CD4-positive, alpha-beta T cell (primary cell): ENCODE results near the gene DAZL. TPM values are rescaled to one million over a fixed set of nuclear protein-coding genes. Genes with fewer than 3 reads are reported as not detected.

ENCODE experiments used
- ATAC-seq: fragments of 200-7000 bp; cut with Tn5 transposase; one replicate; pipeline ENCODE4 v1.10.0; 2022; ENCODE audit warnings: mild to moderate bottlenecking; ENCODE audit not compliant: poor library complexity
- CTCF ChIA-PET: fragments of 350-600 bp; sonication (Branson Sonifier 250); formaldehyde crosslinking; loops from one replicate; lab custom pipeline; 2021; ENCODE audit warnings: antibody characterized with exemption, inconsistent platforms; lab: Charles Lee
- POLR2A ChIA-PET: fragments of 350-600 bp; sonication (Branson Sonifier 250); formaldehyde crosslinking; loops from one replicate; lab custom pipeline; 2021; ENCODE audit warnings: antibody characterized with exemption, inconsistent platforms; lab: Charles Lee
- DNase-seq, 14 experiments: peaks; one replicate each; pipeline ENCODE4 v3.0.0-alpha.2; 2013 to 2020; ENCODE audit warnings: mixed read lengths in 2 of 14
- H3K27ac ChIP-seq, 2 donors: one replicate each; pipeline versions ENCODE4 v1.5.1 to v1.7.0; 2013; ENCODE audit warnings: low read length in 2 of 2, low read depth in 1 of 2, mild to moderate bottlenecking in 1 of 2
- H3K27me3 ChIP-seq, 2 experiments: 1 replicate in 1 of 2; 2 replicates in 1 of 2; pipeline versions ENCODE4 v1.6.1 to v1.7.0; 2013; ENCODE audit warnings: low read length in 2 of 2, control low read depth in 1 of 2, mild to moderate bottlenecking in 1 of 2, moderate library complexity in 1 of 2; ENCODE audit not compliant: insufficient read depth in 2 of 2, control insufficient read depth in 1 of 2
- H3K36me3 ChIP-seq: one replicate; pipeline ENCODE4 v1.6.1; 2013; ENCODE audit warnings: low read length, control low read depth; ENCODE audit not compliant: insufficient read depth
- H3K4me1 ChIP-seq: one replicate; pipeline ENCODE4 v1.6.1; 2013; ENCODE audit warnings: low read length, control low read depth; ENCODE audit not compliant: insufficient read depth
- H3K4me3 ChIP-seq: one replicate; pipeline ENCODE4 v1.5.1; 2013; ENCODE audit warnings: mild to moderate bottlenecking, low read length, moderate library complexity
- H3K9me3 ChIP-seq, 2 experiments: 1 replicate in 1 of 2; 2 replicates in 1 of 2; pipeline versions ENCODE4 v1.6.1 to v1.7.0; 2013; ENCODE audit warnings: low read length in 2 of 2, mild to moderate bottlenecking in 2 of 2, control low read depth in 1 of 2, moderate library complexity in 1 of 2; ENCODE audit not compliant: control insufficient read depth in 1 of 2, insufficient read depth in 1 of 2
- H3K27ac Mint-ChIP-seq: one replicate; pipeline ENCODE4 v1.8.0; 2020; ENCODE audit warnings: mixed read lengths
- H3K27me3 Mint-ChIP-seq: one replicate; pipeline ENCODE4 v1.8.0; 2021; ENCODE audit warnings: mixed read lengths
- H3K36me3 Mint-ChIP-seq: one replicate; pipeline ENCODE4 v1.8.0; 2021; ENCODE audit warnings: low read depth, mixed read lengths
- H3K4me1 Mint-ChIP-seq: one replicate; pipeline ENCODE4 v1.8.0; 2021; ENCODE audit warnings: low read depth, mixed read lengths
- H3K4me3 Mint-ChIP-seq: one replicate; pipeline ENCODE4 v1.8.0; 2020; ENCODE audit warnings: mild to moderate bottlenecking, mixed read lengths
- H3K9me3 Mint-ChIP-seq: one replicate; pipeline ENCODE4 v1.8.0; 2020; ENCODE audit warnings: mixed read lengths
- intact Hi-C, 2 experiments: fragments of 100-400 bp; cut with DNase I in 1 of 2; cut with micrococcal nuclease in 1 of 2; formaldehyde crosslinking; loops; one replicate each; pipeline versions ENCODE4 v1.15.1 to v1.9.0; 2023 to 2025; cut with DNase I, micrococcal nuclease
- total RNA-seq, 174 experiments: library from RNA in 2 of 174; stranded (reverse) in 2 of 174; gene quantifications; one replicate each; pipeline ENCODE4 v1.2.3 and lab custom pipeline; 2021 to 2026
- TF ChIP-seq, protein P1 (sequence below): fragments of 200-600 bp; IDR thresholded peaks from one replicate; pipeline ENCODE4 v1.8.0; 2022; ENCODE audit warnings: antibody characterized with exemption, mild to moderate bottlenecking

Gene DAZL
- total RNA-seq, 2 experiments from 2014 or later = not detected

DNA sequence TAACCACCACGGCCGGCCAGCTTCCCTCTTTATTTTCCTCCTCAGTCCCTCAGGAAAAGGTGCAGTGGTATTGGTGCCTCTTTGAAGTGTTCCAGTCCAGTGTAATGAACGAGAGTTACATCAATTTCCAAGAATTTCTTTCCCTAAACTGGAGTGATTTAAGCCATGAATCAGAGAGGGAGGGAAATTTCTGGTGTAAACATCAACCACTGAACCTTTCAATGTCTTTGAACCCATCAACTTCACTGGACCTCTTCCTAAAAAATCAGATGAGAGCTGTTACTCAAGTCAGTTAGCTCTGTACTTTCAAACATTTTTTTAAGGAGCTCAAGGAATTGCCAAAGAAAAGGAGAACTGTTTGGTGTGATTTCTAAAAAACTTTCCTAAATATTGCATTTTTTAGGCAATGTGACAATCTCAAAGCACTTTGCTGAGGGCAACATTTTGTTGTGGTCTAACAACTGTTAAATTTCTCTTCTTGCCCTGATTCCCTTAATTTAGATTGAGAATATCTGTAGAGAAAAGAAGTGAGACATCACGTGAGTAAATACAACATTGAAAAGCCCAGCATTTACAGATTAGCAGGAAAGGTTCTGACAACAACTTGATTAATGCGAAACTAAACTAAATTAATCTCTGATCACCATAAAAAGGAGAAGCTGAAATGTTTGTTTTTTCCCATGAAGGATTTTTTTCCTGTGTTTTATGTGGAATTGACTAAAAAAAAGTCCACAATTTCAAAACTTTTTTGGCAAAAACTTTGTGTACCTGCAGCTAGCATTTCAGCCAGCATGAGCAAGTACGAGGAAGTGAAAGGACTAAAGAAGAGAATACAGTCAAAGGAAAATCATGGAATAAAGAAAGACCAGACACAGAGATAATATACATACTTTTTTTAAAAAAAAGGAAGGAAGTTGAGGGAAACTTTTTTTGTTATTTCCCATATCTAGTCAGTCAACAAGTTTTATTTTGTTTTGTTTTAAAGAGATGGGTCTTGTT lies 9.1 kb upstream of the DAZL start:
- no peak overlapping the region for H3K4me3 Mint-ChIP-seq
- no peak for ATAC-seq
- intact Hi-C loops = no loop called here
- ChIA-PET POLR2A (no interaction called here), CTCF (no interaction called here)
- no peaks in the 10 kb centered on the region for H3K4me1 Mint-ChIP-seq
- H3K27ac Mint-ChIP-seq = no peak overlapping the region
- peaks cover 20% of the 10 kb centered on the region for H3K9me3 Mint-ChIP-seq
- no peak overlapping the region for H3K4me3 ChIP-seq
- no peaks in the 10 kb centered on the region for H3K4me1 ChIP-seq
- H3K9me3 ChIP-seq = peaks cover 7% of the 10 kb centered on the region in 2 experiments
- H3K27me3 ChIP-seq = peaks cover 0 to 4% of the 10 kb centered on the region in 2 experiments
- no peak overlapping the region for H3K27ac ChIP-seq
- no peaks in the 10 kb centered on the region for H3K36me3 Mint-ChIP-seq
- DNase-seq = no peak
- no peaks in the 10 kb centered on the region for H3K27me3 Mint-ChIP-seq
- H3K36me3 ChIP-seq = no peaks in the 10 kb centered on the region
- TF ChIP-seq, protein P1, sequence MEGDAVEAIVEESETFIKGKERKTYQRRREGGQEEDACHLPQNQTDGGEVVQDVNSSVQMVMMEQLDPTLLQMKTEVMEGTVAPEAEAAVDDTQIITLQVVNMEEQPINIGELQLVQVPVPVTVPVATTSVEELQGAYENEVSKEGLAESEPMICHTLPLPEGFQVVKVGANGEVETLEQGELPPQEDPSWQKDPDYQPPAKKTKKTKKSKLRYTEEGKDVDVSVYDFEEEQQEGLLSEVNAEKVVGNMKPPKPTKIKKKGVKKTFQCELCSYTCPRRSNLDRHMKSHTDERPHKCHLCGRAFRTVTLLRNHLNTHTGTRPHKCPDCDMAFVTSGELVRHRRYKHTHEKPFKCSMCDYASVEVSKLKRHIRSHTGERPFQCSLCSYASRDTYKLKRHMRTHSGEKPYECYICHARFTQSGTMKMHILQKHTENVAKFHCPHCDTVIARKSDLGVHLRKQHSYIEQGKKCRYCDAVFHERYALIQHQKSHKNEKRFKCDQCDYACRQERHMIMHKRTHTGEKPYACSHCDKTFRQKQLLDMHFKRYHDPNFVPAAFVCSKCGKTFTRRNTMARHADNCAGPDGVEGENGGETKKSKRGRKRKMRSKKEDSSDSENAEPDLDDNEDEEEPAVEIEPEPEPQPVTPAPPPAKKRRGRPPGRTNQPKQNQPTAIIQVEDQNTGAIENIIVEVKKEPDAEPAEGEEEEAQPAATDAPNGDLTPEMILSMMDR = no peak

DNA sequence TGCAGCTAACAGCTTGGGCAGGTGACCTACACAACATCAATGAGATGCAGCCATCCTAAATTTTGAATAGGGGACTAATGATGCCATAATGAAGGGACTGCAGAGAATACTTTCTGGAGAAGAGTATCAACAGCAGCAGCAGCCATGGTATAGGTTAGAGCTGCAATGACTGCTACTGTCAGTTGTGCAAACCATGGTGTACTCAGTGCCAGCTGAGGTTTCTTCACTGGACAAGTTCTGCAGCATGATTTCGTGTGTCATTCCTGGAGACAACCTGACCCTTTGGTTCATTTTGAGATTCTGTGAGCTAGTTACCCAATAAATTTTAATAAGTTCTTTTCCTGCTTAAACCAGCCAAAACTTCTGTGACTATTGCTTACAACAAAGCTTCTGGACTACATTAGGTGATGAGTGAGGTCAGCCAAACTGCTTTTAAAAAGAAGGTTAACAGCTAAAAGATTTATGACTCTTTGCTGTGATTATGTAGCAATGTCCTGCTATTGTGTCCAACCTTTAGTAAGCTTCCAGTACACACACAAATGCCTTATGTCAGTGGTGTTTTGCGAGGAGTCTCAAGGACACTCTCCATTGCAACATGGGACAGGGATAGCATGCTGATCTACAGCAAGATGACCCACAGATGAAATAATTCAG lies 4.8 kb upstream of the DAZL start:
- no peak for DNase-seq
- intact Hi-C loops = loop anchor here in 1 of 2 experiments (10.0 kb wide), 2 partner anchors 215 to 425 kb away; no protein-coding TSS in a partner anchor

DNA sequence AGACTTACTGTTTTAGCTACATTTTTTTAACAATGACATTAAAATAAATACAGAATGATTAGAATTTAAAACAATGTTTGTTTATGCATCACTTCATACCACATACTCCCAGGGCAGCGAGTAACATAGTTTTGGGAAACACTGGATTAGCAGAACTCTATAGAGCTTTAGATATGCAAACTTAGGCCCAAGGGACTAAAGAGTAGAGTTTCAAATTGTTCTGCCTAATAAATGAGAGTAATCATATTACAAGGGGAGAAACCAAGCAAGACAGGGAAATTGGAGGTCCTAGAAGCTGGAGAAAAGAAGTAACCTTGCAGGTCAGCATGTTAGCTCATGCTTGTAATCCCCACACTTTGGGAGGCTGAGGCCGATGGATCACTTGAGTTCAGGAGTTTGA lies 3.6 kb upstream of the DAZL start:
- no peak for DNase-seq
- POLR2A ChIA-PET = no interaction called here
- Histone ChIP-seq H3K36me3 (no peaks in the 10 kb centered on the region), H3K9me3 (peaks cover 0 to 6% of the 10 kb centered on the region in 2 experiments), H3K4me3 (no peak overlapping the region), H3K27me3 (peaks cover 0 to 1% of the 10 kb centered on the region in 2 experiments), H3K4me1 (no peaks in the 10 kb centered on the region), H3K27ac (no peak overlapping the region)
- Mint-ChIP-seq H3K27ac (no peak overlapping the region), H3K9me3 (no peaks in the 10 kb centered on the region), H3K36me3 (no peaks in the 10 kb centered on the region), H3K4me3 (no peak overlapping the region), H3K27me3 (no peaks in the 10 kb centered on the region), H3K4me1 (no peaks in the 10 kb centered on the region)
- TF ChIP-seq, protein P1 = no peak
- CTCF ChIA-PET = no interaction called here
- intact Hi-C loops = loop anchor here in 1 of 2 experiments (10.0 kb wide), 2 partner anchors 216 to 426 kb away; no protein-coding TSS in a partner anchor
- ATAC-seq = no peak

More for the DNA sequence above, 4.8 kb upstream of the DAZL start:
- no peak overlapping the region for H3K27ac ChIP-seq
- Mint-ChIP-seq H3K36me3 (no peaks in the 10 kb centered on the region), H3K9me3 (no peaks in the 10 kb centered on the region), H3K27ac (no peak overlapping the region), H3K4me3 (no peak overlapping the region), H3K4me1 (no peaks in the 10 kb centered on the region), H3K27me3 (no peaks in the 10 kb centered on the region)
- ChIA-PET CTCF (interaction anchor here (1.6 kb wide), 1 partner anchor 9 kb away, joined by 4 read pairs; no protein-coding TSS in a partner anchor), POLR2A (no interaction called here)
- H3K4me3 ChIP-seq = no peak overlapping the region
- TF ChIP-seq, protein P1 = no peak
- peaks cover 0 to 4% of the 10 kb centered on the region in 2 experiments for H3K27me3 ChIP-seq
- no peaks in the 10 kb centered on the region for H3K36me3 ChIP-seq
- ATAC-seq = no peak
- H3K9me3 ChIP-seq = peaks cover 0 to 3% of the 10 kb centered on the region in 2 experiments
- no peaks in the 10 kb centered on the region for H3K4me1 ChIP-seq
